NCI-H82 treated with DMSO at 0.1 percent for 48 hours (cell line): Measurements from ENCODE around the gene AHI1.

Experiments
- DNase-seq: peaks from one replicate; lab custom pipeline; 2025; ENCODE audit not compliant: unreplicated experiment; lab: John Stamatoyannopoulos, UW

AHI1 gene

DNA sequence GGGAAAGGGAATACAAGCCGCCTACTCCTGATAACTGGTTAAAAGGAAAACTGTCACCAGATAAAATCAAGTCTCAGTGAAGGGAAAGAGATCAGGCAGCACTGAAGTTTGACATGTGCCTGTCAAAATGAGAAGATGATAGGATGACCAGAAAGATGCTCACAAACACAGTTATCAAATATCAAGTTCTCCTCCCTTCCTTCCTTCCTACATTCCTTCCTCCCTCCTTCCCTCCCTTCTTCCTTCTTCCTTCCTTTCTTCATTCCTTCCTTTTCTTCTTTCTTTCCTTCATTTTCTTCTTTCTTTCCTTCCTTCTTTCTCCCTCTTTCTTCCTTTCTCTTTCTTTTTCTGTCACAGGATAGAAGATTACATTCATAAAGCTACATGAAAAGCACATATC is 261.2 kb downstream of the AHI1 start:
- no peak for DNase-seq

DNA sequence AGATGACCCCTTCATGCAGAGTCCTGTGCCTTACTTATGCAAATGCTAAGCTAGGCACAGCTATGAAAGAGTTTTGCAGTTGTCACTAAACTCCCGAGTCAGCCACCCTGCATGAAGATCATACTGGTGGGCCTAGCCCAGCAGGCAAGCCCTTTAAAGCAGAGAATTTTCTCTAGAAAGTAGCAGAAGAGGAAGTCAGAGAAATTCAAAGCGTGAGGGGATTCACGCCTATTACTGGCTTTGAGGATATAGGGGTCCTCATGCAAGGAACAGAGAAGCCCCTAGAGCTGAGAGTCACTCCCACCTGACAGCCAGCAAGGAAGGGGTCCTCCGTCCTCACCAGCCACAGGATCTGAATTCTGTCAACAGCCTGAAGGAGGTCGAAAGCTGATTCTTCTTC is 261.8 kb downstream of the AHI1 start:
- DNase-seq = no peak

DNA sequence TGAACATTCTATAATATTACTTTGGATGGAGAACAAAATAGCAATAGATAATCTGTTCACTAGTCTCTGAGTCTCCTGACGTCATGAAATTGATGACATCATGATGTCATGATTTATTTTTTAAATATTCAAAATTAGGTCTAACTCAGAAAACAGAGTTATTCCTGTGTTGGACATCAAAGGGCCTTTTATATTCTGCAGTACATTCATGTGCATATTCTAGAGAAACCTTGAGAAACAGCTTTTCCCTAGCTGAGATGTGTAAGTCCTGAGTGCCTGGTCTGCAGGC is 263.1 kb downstream of the AHI1 start:
- no peak for DNase-seq

DNA sequence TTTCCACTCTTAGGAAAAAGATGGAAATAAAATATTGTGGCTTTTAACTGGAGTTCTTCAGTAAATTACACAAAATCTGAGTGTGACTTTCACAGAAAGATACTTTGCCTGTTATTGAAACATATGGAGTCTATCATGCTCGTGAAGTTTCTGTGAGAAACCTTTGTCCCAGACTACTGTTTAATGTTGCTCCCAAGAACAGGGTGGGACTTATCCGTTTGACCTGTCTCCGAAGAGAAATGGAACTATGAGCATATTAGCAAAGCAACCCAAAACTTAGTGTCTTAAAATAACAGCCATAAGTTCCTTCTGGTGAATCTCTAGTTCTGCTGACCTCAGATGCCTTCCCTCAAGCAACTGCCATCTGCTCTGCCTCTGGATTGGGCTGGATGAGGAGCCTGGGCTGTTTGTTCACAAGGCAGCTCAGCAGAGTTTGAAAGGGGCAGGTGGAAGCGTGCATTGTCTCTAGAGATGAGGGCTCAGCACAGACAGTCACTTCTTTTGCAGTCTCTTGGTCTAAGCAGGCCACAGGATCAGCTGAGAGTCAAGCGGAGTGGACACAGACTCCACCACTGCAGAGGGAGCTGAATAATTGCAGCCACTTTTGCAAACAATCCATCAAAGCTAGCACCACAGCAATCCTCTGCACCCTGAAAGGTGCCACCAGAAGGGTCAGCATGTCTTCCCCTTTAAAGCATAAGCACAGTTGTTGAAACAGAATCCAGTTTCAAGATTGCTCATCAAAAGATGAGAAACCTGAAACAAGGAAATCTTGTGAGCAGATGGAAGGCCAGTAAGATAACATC is 263.7 kb downstream of the AHI1 start:
- DNase-seq = peak; percentile 45
